Measurements from ENCODE around the gene HLA-DPA1.

- no peak for TF ChIP-seq CTCF (conservative IDR thresholded peaks at IDR 0.05)
- no peak for TF ChIP-seq ZFX (IDR thresholded peaks at IDR 0.05)
These were observed 34.2 kb upstream of the HLA-DPA1 start for GRCh38 chr6:33107641-33108040.
